SK-N-SH treated with all-trans-retinoic acid at 6 μM for 48 hours (cell line): ENCODE results near the gene CDCA3.

ENCODE experiments used
- ATAC-seq: fragments of 200-7000 bp; cut with Tn5 transposase; 3 replicates; pipeline ENCODE4 v1.9.1; 2020; ENCODE audit warnings: mild to moderate bottlenecking, moderate library complexity
- ARNTL ChIP-seq: fragments of 450-650 bp; formaldehyde crosslinking; IDR thresholded peaks from 2 replicates; pipeline ENCODE4 v1.5.0; 2020; ENCODE audit warnings: low read depth, mild to moderate bottlenecking, moderate library complexity, borderline replicate concordance
- BACH2 ChIP-seq: fragments of 250-450 bp; sonication (Bioruptor Pico); IDR thresholded peaks from 2 replicates; pipeline ENCODE4 v1.9.0; 2021; ENCODE audit warnings: mild to moderate bottlenecking, borderline replicate concordance
- CSDC2 ChIP-seq: fragments of 250-450 bp; sonication (Bioruptor Pico); IDR thresholded peaks from 2 replicates; pipeline ENCODE4 v1.5.0; 2020; ENCODE audit warnings: mild to moderate bottlenecking, moderate library complexity
- ESRRG ChIP-seq: fragments of 250-450 bp; sonication (Bioruptor Pico); IDR thresholded peaks from 2 replicates; pipeline ENCODE4 v1.6.1; 2021; ENCODE audit warnings: mild to moderate bottlenecking
- GLIS3 ChIP-seq: fragments of 250-450 bp; sonication (Bioruptor Pico); IDR thresholded peaks from 2 replicates; pipeline ENCODE4 v1.5.0; 2020; ENCODE audit warnings: mild to moderate bottlenecking, moderate library complexity
- ISL1 ChIP-seq: fragments of 250-450 bp; sonication (Bioruptor Pico); IDR thresholded peaks from 2 replicates; pipeline ENCODE4 v2.1.2; 2022; ENCODE audit warnings: mild to moderate bottlenecking, moderate library complexity
- OSR1 ChIP-seq: fragments of 250-450 bp; sonication (Bioruptor Pico); IDR thresholded peaks from 2 replicates; pipeline ENCODE4 v1.8.0; 2022; ENCODE audit warnings: moderate library complexity, mild to moderate bottlenecking, inconsistent platforms
- PATZ1 ChIP-seq: fragments of 250-450 bp; sonication (Bioruptor Pico); IDR thresholded peaks from 2 replicates; pipeline ENCODE4 v1.8.0; 2020; ENCODE audit warnings: mild to moderate bottlenecking, moderate library complexity, borderline replicate concordance
- RARB ChIP-seq: fragments of 250-450 bp; sonication (Bioruptor Pico); IDR thresholded peaks from 2 replicates; pipeline ENCODE4 v1.8.0; 2021; ENCODE audit warnings: mild to moderate bottlenecking, moderate library complexity
- SNAI2 ChIP-seq: fragments of 250-450 bp; sonication (Bioruptor Pico); IDR thresholded peaks from 2 replicates; pipeline ENCODE4 v1.5.0; 2020; ENCODE audit warnings: mild to moderate bottlenecking, moderate library complexity
- TCF4 ChIP-seq: fragments of 250-450 bp; sonication (Bioruptor Pico); IDR thresholded peaks from 2 replicates; pipeline ENCODE4 v1.8.0; 2021; ENCODE audit warnings: mild to moderate bottlenecking, moderate library complexity, borderline replicate concordance
- ZC3H10 ChIP-seq: fragments of 250-450 bp; sonication (Bioruptor Pico); IDR thresholded peaks from 2 replicates; pipeline ENCODE4 v1.5.1; 2021; ENCODE audit warnings: mild to moderate bottlenecking, moderate library complexity
- ZFP3 ChIP-seq: fragments of 250-450 bp; sonication (Bioruptor Pico); IDR thresholded peaks from 2 replicates; pipeline ENCODE4 v1.5.0; 2020; ENCODE audit warnings: mild to moderate bottlenecking, moderate library complexity
- ZNF565 ChIP-seq: fragments of 450-650 bp; formaldehyde crosslinking; conservative IDR thresholded peaks from 2 replicates; pipeline ENCODE4 v1.5.0; 2020; ENCODE audit warnings: low read depth, mild to moderate bottlenecking, moderate library complexity
- ZNF70 ChIP-seq: fragments of 450-650 bp; formaldehyde crosslinking; IDR thresholded peaks from 2 replicates; pipeline ENCODE4 v1.5.0; 2020; ENCODE audit warnings: mild to moderate bottlenecking, moderate library complexity
- ZNF8 ChIP-seq: fragments of 450-650 bp; formaldehyde crosslinking; IDR thresholded peaks from 2 replicates; pipeline ENCODE4 v1.5.0; 2020; ENCODE audit warnings: mild to moderate bottlenecking, moderate library complexity
- TF ChIP-seq, protein P1 (sequence below): fragments of 250-450 bp; sonication (Bioruptor Pico); IDR thresholded peaks from 2 replicates; pipeline ENCODE4 v1.5.0; 2020; ENCODE audit warnings: mild to moderate bottlenecking, moderate library complexity
- TF ChIP-seq, protein P2 (sequence below): fragments of 250-450 bp; sonication (Bioruptor Pico); IDR thresholded peaks from 2 replicates; pipeline ENCODE4 v1.5.1; 2021; ENCODE audit warnings: mild to moderate bottlenecking, moderate library complexity
- TF ChIP-seq, protein P3 (sequence below): fragments of 250-450 bp; sonication (Bioruptor Pico); IDR thresholded peaks from 2 replicates; pipeline ENCODE4 v1.5.1; 2020; ENCODE audit warnings: low read depth, mild to moderate bottlenecking, moderate library complexity

Gene CDCA3

DNA sequence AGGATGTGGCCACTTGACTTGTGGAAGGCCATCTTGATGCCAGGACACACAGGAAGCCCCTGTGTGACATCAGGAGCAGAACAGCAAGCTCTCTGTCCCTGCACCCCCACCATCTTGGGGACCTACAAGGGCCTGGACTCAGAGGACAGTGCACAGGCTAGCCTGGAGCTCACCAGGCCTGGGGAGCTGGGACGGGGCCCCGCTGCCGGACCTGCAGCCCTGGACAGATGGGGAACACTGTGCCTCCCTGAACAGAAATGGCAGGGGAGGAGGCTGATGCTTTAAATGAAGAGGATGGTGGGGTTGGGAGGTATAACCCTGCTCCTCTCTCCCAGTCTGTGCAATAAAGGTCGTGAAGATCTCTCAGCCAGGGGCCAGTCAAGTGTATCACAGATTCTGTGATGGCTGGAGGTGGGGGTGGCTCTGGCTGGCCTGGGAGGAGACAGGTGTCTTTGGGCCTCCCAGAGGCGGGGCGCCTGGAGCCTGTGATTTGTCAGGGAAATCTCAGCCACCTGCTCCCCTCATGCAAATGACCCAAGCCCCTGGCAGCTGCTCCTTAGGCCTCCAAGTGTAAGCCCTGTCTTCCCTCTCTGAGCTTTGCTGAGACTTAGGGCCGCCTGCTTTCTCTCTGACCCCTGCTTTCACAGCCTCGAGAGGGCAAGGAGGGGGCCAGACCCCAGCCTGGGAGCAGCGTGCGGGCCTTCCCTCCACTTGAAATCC, 11.4 kb downstream of the CDCA3 start:
- TF ChIP-seq RARB (no peak), ZNF565 (CRISPR knock-in tag) (no peak), ZC3H10 (no peak), BACH2 (CRISPR knock-in tag) (no peak), TCF4 (CRISPR knock-in tag) (no peak), ARNTL (CRISPR knock-in tag) (no peak), GLIS3 (CRISPR knock-in tag) (no peak), OSR1 (CRISPR knock-in tag) (no peak), ZNF8 (CRISPR knock-in tag) (no peak), PATZ1 (CRISPR knock-in tag) (no peak), SNAI2 (CRISPR knock-in tag) (no peak), ESRRG (CRISPR knock-in tag) (no peak), ISL1 (no peak)
- TF ChIP-seq, protein P1, sequence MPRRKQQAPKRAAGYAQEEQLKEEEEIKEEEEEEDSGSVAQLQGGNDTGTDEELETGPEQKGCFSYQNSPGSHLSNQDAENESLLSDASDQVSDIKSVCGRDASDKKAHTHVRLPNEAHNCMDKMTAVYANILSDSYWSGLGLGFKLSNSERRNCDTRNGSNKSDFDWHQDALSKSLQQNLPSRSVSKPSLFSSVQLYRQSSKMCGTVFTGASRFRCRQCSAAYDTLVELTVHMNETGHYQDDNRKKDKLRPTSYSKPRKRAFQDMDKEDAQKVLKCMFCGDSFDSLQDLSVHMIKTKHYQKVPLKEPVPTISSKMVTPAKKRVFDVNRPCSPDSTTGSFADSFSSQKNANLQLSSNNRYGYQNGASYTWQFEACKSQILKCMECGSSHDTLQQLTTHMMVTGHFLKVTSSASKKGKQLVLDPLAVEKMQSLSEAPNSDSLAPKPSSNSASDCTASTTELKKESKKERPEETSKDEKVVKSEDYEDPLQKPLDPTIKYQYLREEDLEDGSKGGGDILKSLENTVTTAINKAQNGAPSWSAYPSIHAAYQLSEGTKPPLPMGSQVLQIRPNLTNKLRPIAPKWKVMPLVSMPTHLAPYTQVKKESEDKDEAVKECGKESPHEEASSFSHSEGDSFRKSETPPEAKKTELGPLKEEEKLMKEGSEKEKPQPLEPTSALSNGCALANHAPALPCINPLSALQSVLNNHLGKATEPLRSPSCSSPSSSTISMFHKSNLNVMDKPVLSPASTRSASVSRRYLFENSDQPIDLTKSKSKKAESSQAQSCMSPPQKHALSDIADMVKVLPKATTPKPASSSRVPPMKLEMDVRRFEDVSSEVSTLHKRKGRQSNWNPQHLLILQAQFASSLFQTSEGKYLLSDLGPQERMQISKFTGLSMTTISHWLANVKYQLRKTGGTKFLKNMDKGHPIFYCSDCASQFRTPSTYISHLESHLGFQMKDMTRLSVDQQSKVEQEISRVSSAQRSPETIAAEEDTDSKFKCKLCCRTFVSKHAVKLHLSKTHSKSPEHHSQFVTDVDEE (CRISPR knock-in tag): no peak
- TF ChIP-seq, protein P2, sequence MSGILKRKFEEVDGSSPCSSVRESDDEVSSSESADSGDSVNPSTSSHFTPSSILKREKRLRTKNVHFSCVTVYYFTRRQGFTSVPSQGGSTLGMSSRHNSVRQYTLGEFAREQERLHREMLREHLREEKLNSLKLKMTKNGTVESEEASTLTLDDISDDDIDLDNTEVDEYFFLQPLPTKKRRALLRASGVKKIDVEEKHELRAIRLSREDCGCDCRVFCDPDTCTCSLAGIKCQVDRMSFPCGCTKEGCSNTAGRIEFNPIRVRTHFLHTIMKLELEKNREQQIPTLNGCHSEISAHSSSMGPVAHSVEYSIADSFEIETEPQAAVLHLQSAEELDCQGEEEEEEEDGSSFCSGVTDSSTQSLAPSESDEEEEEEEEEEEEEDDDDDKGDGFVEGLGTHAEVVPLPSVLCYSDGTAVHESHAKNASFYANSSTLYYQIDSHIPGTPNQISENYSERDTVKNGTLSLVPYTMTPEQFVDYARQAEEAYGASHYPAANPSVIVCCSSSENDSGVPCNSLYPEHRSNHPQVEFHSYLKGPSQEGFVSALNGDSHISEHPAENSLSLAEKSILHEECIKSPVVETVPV (CRISPR knock-in tag): no peak
- ATAC-seq: no peak

- TF ChIP-seq SNAI2 (CRISPR knock-in tag): no peak
- no peak for TF ChIP-seq ZNF8 (CRISPR knock-in tag)
- TF ChIP-seq CSDC2: no peak
- no peak for TF ChIP-seq ZNF565 (CRISPR knock-in tag)
- no peak for TF ChIP-seq ZFP3 (CRISPR knock-in tag)
- no peak for TF ChIP-seq ZNF70 (CRISPR knock-in tag)
- TF ChIP-seq, protein P3, sequence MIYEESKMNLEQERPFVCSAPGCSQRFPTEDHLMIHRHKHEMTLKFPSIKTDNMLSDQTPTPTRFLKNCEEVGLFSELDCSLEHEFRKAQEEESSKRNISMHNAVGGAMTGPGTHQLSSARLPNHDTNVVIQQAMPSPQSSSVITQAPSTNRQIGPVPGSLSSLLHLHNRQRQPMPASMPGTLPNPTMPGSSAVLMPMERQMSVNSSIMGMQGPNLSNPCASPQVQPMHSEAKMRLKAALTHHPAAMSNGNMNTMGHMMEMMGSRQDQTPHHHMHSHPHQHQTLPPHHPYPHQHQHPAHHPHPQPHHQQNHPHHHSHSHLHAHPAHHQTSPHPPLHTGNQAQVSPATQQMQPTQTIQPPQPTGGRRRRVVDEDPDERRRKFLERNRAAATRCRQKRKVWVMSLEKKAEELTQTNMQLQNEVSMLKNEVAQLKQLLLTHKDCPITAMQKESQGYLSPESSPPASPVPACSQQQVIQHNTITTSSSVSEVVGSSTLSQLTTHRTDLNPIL (CRISPR knock-in tag): no peak
- TF ChIP-seq ZC3H10: no peak
- TF ChIP-seq, protein P1 (CRISPR knock-in tag): no peak
- TF ChIP-seq ESRRG (CRISPR knock-in tag): no peak
- ATAC-seq: no peak
Observed at GRCh38 chr12:6838854-6839253, 12.2 kb downstream of the CDCA3 start.
